GM12875 (cell line): Measurements from ENCODE around the gene CPB2.
A peak's percentile ranks its signal among the peaks of the same experiment; 100 is the strongest.

Experiments used
- H3K4me3 ChIP-seq: one replicate; pipeline ENCODE4 v1.5.1; 2011; ENCODE audit warnings: low read depth, low read length, control low read depth
- TF ChIP-seq, protein P1 (sequence below): IDR thresholded peaks from 2 replicates; pipeline ENCODE4 v1.5.1; 2011; ENCODE audit warnings: low read depth, mild to moderate bottlenecking, control low read depth, inconsistent platforms, low read length, moderate library complexity, borderline replicate concordance; ENCODE audit not compliant: insufficient read depth

Gene CPB2

DNA sequence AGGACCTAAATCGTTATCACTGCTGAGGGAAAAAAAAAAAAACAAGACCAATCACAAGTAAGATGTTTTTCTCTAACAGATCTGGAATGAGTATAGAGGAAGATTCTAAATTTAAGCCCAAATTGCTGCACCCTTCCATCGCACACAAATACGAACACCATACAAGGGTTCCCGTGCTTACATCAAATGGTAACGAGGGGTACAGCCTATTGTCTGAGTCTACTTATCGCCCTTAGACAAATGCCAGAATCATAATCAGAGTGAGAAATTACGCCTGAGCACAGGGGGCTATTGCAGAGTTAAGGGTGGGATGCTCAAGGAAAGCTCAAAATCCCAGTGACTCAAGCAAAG, 52.9 kb downstream of the CPB2 start:
- H3K4me3 ChIP-seq = peak overlapping the region; percentile 70
- TF ChIP-seq, protein P1, sequence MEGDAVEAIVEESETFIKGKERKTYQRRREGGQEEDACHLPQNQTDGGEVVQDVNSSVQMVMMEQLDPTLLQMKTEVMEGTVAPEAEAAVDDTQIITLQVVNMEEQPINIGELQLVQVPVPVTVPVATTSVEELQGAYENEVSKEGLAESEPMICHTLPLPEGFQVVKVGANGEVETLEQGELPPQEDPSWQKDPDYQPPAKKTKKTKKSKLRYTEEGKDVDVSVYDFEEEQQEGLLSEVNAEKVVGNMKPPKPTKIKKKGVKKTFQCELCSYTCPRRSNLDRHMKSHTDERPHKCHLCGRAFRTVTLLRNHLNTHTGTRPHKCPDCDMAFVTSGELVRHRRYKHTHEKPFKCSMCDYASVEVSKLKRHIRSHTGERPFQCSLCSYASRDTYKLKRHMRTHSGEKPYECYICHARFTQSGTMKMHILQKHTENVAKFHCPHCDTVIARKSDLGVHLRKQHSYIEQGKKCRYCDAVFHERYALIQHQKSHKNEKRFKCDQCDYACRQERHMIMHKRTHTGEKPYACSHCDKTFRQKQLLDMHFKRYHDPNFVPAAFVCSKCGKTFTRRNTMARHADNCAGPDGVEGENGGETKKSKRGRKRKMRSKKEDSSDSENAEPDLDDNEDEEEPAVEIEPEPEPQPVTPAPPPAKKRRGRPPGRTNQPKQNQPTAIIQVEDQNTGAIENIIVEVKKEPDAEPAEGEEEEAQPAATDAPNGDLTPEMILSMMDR = no peak

DNA sequence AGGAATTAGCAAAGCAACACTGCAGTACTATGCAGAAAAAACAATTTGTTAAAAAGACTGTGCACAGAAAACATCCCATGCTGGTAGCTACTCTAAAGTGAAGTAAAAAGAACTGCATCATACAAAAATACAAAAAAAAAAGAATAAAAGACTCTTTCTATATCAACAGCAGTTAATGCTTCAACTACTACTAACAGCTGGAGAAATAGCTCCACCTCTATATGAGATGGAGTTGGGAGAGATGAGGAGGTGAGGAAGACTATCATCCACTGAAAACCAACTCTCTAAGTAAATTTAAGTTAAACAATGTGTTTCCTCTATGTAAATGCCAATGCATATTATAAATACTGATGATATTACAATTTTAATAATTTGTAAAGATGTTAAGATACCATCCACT, 54.1 kb downstream of the CPB2 start:
- TF ChIP-seq, protein P1 = no peak
- no peak overlapping the region for H3K4me3 ChIP-seq

DNA sequence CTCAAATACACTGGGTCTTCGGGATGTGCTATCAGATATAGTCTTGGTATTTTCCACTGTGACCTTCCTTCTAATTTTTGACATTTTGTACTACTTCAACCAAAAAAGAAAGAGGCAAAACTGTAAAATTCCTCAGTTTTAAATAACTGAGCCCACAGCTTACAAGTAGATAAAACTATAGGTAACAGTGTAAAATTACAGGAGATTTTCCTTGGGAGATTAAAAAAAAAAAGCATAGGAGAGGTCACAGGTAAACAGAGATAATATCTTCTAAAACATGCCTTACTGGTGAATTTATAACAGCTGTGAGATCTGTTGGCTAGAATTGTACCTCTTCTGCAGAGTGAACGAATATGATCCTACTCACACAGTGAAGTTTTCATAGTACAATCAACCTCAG, 59.4 kb downstream of the CPB2 start:
- TF ChIP-seq, protein P1 = no peak
- H3K4me3 ChIP-seq = no peak overlapping the region

DNA sequence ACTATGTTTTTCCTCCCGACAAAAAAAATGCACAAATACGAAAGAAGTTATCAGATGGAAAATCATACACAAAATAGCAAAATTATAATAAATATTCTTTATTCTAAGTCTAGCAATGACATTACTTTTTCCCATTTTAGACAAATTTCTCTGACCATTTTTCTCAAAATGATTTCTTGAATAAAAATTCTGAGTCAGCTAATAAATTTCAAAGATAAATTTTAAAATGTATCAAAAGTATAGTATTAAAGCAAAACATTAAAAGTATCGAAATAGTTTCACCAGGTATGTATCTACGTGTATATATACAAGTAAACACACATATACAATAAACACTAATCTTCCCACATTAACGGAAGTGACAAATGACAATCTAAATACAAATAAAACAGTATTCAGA, 61.2 kb downstream of the CPB2 start:
- TF ChIP-seq, protein P1 = no peak
- no peak overlapping the region for H3K4me3 ChIP-seq

DNA sequence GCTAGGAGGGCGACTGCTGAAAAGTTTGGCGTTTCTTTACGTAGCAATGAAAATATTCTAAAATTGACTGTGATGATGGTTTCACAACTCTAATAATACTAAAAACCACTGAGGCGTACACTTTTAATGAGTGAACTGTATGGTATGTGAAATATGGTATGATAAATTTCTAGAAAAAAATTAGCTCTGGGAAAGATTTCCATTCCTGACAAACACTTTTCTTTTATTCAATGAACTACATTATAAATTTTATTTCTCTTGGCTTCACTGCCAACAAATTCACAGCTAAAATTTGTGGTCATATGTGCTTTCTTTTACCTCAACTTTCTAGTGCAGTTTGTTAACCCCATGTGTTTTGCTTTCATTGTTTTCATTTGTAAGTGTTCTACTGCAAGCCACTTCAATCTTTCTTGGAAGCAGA, 63.4 kb downstream of the CPB2 start:
- H3K4me3 ChIP-seq = no peak overlapping the region
- TF ChIP-seq, protein P1 = no peak

DNA sequence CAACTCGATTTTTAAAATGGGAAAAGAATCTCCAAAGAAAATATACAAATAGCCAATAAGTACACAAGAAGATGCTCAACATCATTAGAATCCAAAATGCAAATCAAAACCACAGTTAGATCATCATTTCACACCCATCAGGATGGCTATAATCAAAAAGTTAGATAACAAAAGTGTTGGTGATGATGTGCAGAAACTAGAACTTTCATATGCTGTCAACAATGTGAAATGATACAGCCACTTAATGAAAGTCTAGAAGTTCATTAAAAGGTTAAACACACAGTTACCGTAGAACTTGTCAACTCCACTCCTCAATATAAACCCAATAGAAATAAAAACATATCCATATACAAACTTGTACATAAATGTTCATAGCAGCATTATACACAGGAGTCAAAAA, 64.1 kb downstream of the CPB2 start:
- TF ChIP-seq, protein P1 = no peak
- no peak overlapping the region for H3K4me3 ChIP-seq

DNA sequence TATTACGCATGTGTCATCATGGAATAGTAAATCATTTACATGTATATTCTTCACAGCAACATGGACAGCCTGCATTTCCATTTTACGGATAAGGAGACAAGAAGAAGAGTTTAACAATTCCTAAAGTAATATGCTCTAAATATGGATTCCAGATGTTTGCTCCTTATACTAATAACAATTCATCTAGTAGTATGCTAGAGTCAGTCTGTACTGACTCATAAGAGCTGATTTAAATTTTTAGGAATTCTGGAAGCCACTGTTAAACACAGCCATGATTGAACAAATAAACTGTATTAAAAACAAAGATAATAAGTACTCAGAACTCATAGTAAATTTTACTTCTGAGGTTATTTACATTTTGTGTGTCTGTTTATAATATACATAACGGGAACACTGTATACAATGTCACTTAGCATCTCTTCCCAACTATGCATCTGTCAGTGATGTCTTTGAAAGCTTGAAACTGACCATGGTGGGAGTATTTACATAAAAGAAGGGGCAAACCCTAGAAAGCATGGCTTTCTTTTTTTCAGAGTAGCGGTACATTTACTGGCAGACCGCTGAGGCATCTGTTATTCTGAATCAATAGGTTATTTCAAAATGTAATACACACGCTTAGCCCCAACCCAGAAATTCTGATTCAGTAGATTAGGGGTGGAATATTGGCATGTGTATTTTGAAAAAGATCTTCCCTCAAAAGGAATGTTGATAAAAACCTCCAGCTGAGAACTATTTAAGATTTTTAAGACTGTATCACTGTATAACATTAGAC, 65.2 kb downstream of the CPB2 start:
- TF ChIP-seq, protein P1 = no peak
- no peak overlapping the region for H3K4me3 ChIP-seq
